ENCODE measurements around the gene TYRO3.
A peak's percentile ranks its signal among the peaks of the same experiment; 100 is the strongest.

The TYRO3 gene

GRCh38 chr15:41558400-41559238 is at the start of gene TYRO3:
Gene TYRO3 (plus strand): TSS chr15:41559212. CDS start chr15:41559258, 46 bp downstream.
- DNase-seq: peak; percentile 83

GRCh38 chr15:41510728-41511127 is 48.3 kb upstream of the TYRO3 start:
- DNase-seq: no peak

- DNase-seq: no peak
Observed at GRCh38 chr15:41511331-41511898, 47.6 kb upstream of the TYRO3 start.

- peak; percentile 39 for DNase-seq
Observed at GRCh38 chr15:41511899-41512369, 47.1 kb upstream of the TYRO3 start.

GRCh38 chr15:41512512-41512939 is 46.5 kb upstream of the TYRO3 start:
- DNase-seq: no peak

GRCh38 chr15:41512940-41513505 is 46.0 kb upstream of the TYRO3 start:
- DNase-seq: peak; percentile 49

- peak; percentile 28 for DNase-seq
Observed at GRCh38 chr15:41513506-41514227, 45.3 kb upstream of the TYRO3 start, which contains the start of gene LTK. Gene LTK (minus strand): TSS chr15:41513827. CDS start chr15:41513709, 118 bp downstream.

- DNase-seq: no peak
Observed at GRCh38 chr15:41517895-41518449, 41.0 kb upstream of the TYRO3 start.

- DNase-seq: no peak
Observed at GRCh38 chr15:41520636-41521035, 38.4 kb upstream of the TYRO3 start.

- no peak for DNase-seq
Observed at GRCh38 chr15:41521614-41522013, 37.4 kb upstream of the TYRO3 start.

GRCh38 chr15:41523097-41523496 is 35.9 kb upstream of the TYRO3 start:
- DNase-seq: no peak

GRCh38 chr15:41530363-41530956 is 28.6 kb upstream of the TYRO3 start:
- no peak for DNase-seq

- DNase-seq: no peak
Observed at GRCh38 chr15:41535544-41535943, 23.5 kb upstream of the TYRO3 start.

GRCh38 chr15:41536866-41537265 is 22.1 kb upstream of the TYRO3 start:
- no peak for DNase-seq

GRCh38 chr15:41543521-41543870 is 15.5 kb upstream of the TYRO3 start:
- DNase-seq: no peak

- DNase-seq: peak; percentile 10
Observed at GRCh38 chr15:41544650-41545015, 14.4 kb upstream of the TYRO3 start.

GRCh38 chr15:41545218-41545617 is 13.8 kb upstream of the TYRO3 start:
- no peak for DNase-seq

- DNase-seq: no peak
Observed at GRCh38 chr15:41546851-41547786, 11.9 kb upstream of the TYRO3 start.

GRCh38 chr15:41550066-41550775 is 8.8 kb upstream of the TYRO3 start:
- DNase-seq: no peak

GRCh38 chr15:41553731-41554130 is 5.3 kb upstream of the TYRO3 start:
- DNase-seq: no peak

GRCh38 chr15:41554343-41554742 is 4.7 kb upstream of the TYRO3 start:
- no peak for DNase-seq

Data from CD4-positive, alpha-beta T cell treated with Interleukin-17A for 4 hours (primary cell).